ENCODE data around the gene ARHGAP26. TPM values are rescaled to one million over a fixed set of nuclear protein-coding genes. Genes with fewer than 3 reads are reported as not detected.

The ARHGAP26 gene
- total RNA-seq, 1 donor from 2014 or later = 20.1 TPM

GRCh38 chr5:142767911-142768310, 2.3 kb upstream of the ARHGAP26 start:
- H3K4me1 Mint-ChIP-seq (ENCODE audit: low read depth, unreplicated experiment) = no peaks in the 10 kb centered on the region
- no peaks in the 10 kb centered on the region for H3K9me3 Mint-ChIP-seq (ENCODE audit: unreplicated experiment)
- no peak for DNase-seq
- TF ChIP-seq CTCF (IDR thresholded peaks at IDR 0.05; ENCODE audit: partially characterized antibody, unreplicated experiment) = no peak
- H3K27ac Mint-ChIP-seq (ENCODE audit: unreplicated experiment) = no peak overlapping the region
- H3K36me3 Mint-ChIP-seq (ENCODE audit: unreplicated experiment) = no peaks in the 10 kb centered on the region
- H3K4me3 Mint-ChIP-seq (ENCODE audit: unreplicated experiment) = no peak overlapping the region
- H3K27me3 Mint-ChIP-seq (ENCODE audit: unreplicated experiment) = peaks cover 7% of the 10 kb centered on the region

GRCh38 chr5:142769251-142769792, 855 bp upstream of the ARHGAP26 start:
- H3K36me3 Mint-ChIP-seq (ENCODE audit: unreplicated experiment) = no peaks in the 10 kb centered on the region
- peak overlapping the region; percentile 39 for H3K27ac Mint-ChIP-seq (ENCODE audit: unreplicated experiment)
- H3K4me3 Mint-ChIP-seq (ENCODE audit: unreplicated experiment) = peak overlapping the region; percentile 92
- H3K27me3 Mint-ChIP-seq (ENCODE audit: unreplicated experiment) = peaks cover 7% of the 10 kb centered on the region
- TF ChIP-seq CTCF (IDR thresholded peaks at IDR 0.05; ENCODE audit: partially characterized antibody, unreplicated experiment) = no peak
- H3K9me3 Mint-ChIP-seq (ENCODE audit: unreplicated experiment) = no peaks in the 10 kb centered on the region
- peak; percentile 38 for DNase-seq
- H3K4me1 Mint-ChIP-seq (ENCODE audit: low read depth, unreplicated experiment) = no peaks in the 10 kb centered on the region

GRCh38 chr5:142770650-142771609, 753 bp downstream of the ARHGAP26 start:
- H3K27ac Mint-ChIP-seq (ENCODE audit: unreplicated experiment) = peak overlapping the region; percentile 28
- H3K4me1 Mint-ChIP-seq (ENCODE audit: low read depth, unreplicated experiment) = no peaks in the 10 kb centered on the region
- TF ChIP-seq CTCF (IDR thresholded peaks at IDR 0.05; ENCODE audit: partially characterized antibody, unreplicated experiment) = no peak
- no peaks in the 10 kb centered on the region for H3K36me3 Mint-ChIP-seq (ENCODE audit: unreplicated experiment)
- H3K9me3 Mint-ChIP-seq (ENCODE audit: unreplicated experiment) = no peaks in the 10 kb centered on the region
- H3K27me3 Mint-ChIP-seq (ENCODE audit: unreplicated experiment) = peaks cover 7% of the 10 kb centered on the region
- DNase-seq = peak; percentile 62
- H3K4me3 Mint-ChIP-seq (ENCODE audit: unreplicated experiment) = peak overlapping the region; percentile 94

- H3K4me3 Mint-ChIP-seq (ENCODE audit: unreplicated experiment) = peak overlapping the region; percentile 94
- H3K27ac Mint-ChIP-seq (ENCODE audit: unreplicated experiment) = peak overlapping the region; percentile 28
- no peaks in the 10 kb centered on the region for H3K4me1 Mint-ChIP-seq (ENCODE audit: low read depth, unreplicated experiment)
- no peak for TF ChIP-seq CTCF (IDR thresholded peaks at IDR 0.05; ENCODE audit: partially characterized antibody, unreplicated experiment)
- H3K27me3 Mint-ChIP-seq (ENCODE audit: unreplicated experiment) = peaks cover 7% of the 10 kb centered on the region
- DNase-seq = no peak
- H3K9me3 Mint-ChIP-seq (ENCODE audit: unreplicated experiment) = no peaks in the 10 kb centered on the region
- no peaks in the 10 kb centered on the region for H3K36me3 Mint-ChIP-seq (ENCODE audit: unreplicated experiment)
Measured at GRCh38 chr5:142771666-142772065, 1.5 kb downstream of the ARHGAP26 start.

Data from glutamatergic neuron (in vitro differentiated cells).